Measurements from ENCODE around the gene DOCK2. TPM values are rescaled to one million over a fixed set of nuclear protein-coding genes. Genes with fewer than 3 reads are reported as not detected.

DOCK2 gene
- total RNA-seq, 1 donor from 2014 or later, result 108 TPM

DNA sequence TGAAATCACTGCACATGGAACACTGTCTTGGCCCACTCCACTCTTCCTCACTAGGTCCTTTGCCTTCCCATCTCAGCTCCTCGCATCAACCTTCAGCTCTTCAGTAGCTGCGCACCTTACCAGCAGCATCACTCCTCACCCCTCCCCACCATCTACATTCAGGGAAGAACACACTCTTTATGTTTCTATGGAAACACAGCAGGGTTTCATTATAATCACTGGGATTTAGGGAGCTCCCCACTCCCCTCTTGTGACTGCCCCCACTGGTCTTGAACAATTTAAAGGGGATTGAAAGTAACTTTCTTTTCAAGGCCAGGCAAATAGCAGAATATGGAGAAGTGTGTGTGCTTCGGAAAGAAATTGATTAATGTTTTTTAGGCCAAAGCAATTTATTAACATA lies 232.0 kb downstream of the DOCK2 start:
- Histone ChIP-seq H3K9me3 (no peaks in the 10 kb centered on the region), H3K4me1 (peaks cover 10% of the 10 kb centered on the region), H3K36me3 (no peaks in the 10 kb centered on the region), H3K27ac (no peak overlapping the region), H3K27me3 (ENCODE audit: low read depth) (no peaks in the 10 kb centered on the region), H3K4me3 (no peak overlapping the region)
- DNase-seq (no peak), ATAC-seq (no peak)
- TF ChIP-seq, protein P1, sequence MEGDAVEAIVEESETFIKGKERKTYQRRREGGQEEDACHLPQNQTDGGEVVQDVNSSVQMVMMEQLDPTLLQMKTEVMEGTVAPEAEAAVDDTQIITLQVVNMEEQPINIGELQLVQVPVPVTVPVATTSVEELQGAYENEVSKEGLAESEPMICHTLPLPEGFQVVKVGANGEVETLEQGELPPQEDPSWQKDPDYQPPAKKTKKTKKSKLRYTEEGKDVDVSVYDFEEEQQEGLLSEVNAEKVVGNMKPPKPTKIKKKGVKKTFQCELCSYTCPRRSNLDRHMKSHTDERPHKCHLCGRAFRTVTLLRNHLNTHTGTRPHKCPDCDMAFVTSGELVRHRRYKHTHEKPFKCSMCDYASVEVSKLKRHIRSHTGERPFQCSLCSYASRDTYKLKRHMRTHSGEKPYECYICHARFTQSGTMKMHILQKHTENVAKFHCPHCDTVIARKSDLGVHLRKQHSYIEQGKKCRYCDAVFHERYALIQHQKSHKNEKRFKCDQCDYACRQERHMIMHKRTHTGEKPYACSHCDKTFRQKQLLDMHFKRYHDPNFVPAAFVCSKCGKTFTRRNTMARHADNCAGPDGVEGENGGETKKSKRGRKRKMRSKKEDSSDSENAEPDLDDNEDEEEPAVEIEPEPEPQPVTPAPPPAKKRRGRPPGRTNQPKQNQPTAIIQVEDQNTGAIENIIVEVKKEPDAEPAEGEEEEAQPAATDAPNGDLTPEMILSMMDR (IDR thresholded peaks at IDR 0.05), result no peak
- intact Hi-C loops (cut with DNase I), result no loop called here

DNA sequence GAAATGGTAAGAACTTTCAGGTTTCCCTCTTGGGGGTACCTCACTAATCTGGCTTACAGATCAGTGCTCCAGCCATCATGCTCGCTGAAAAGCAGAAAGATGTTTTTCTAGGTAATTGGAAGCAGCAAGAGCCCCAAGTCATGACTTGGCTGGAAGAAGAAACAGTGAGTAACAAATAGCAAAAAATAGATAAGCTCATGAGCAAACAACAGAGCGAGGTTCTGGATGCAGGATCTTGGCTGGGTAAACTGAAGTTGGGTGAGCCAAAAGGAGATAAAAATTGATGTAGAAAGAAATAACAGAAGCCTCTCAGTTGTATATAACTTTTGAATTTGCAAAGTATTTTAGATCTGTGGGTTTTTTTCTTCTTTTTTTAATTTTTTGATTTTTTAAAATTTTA lies 233.1 kb downstream of the DOCK2 start:
- no peak overlapping the region for H3K4me3 ChIP-seq
- H3K4me1 ChIP-seq, result peaks cover 20% of the 10 kb centered on the region
- no peaks in the 10 kb centered on the region for H3K27me3 ChIP-seq (ENCODE audit: low read depth)
- TF ChIP-seq, protein P1 (IDR thresholded peaks at IDR 0.05), result no peak
- ATAC-seq, result no peak
- DNase-seq, result no peak
- intact Hi-C loops (cut with DNase I), result no loop called here
- H3K36me3 ChIP-seq, result no peaks in the 10 kb centered on the region
- H3K27ac ChIP-seq, result no peak overlapping the region
- H3K9me3 ChIP-seq, result no peaks in the 10 kb centered on the region

DNA sequence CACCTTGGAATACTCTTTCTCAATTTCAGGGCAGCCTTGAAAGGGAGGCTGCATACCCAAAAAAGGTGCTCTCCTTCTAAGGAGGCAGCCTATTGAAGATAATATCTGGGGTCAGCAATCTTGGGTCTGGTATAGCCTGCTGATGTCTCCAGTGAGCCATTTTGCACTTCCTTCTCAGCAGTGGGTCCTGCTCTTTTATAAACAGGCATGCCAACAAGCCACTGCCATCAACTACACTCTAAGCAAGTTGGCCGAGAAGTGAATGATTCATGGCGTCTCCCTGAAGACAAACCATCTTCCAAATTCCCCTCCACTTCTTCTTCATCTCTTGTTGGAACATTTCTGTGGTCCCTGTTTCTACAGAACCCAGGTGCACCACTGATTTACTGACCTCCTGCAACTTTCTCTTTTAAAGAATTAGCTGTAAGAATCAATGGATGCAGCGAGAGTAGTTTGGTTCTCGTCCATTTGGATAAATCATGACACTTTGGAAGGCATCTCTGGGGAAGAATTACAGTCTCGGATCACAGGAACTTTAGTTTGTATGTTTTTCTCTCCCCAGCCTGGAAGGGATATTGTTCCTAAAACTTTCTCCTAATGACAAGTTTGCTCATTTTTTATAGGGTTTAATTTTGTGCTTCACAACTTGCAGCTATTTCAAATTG lies 234.9 kb downstream of the DOCK2 start:
- ATAC-seq (no peak), DNase-seq (no peak)
- H3K4me3 ChIP-seq, result no peak overlapping the region
- H3K27me3 ChIP-seq (ENCODE audit: low read depth), result no peaks in the 10 kb centered on the region
- no peaks in the 10 kb centered on the region for H3K9me3 ChIP-seq
- no peak overlapping the region for H3K27ac ChIP-seq
- H3K4me1 ChIP-seq, result peaks cover 32% of the 10 kb centered on the region
- intact Hi-C loops (cut with DNase I), result no loop called here
- TF ChIP-seq, protein P1 (IDR thresholded peaks at IDR 0.05), result no peak
- no peaks in the 10 kb centered on the region for H3K36me3 ChIP-seq

DNA sequence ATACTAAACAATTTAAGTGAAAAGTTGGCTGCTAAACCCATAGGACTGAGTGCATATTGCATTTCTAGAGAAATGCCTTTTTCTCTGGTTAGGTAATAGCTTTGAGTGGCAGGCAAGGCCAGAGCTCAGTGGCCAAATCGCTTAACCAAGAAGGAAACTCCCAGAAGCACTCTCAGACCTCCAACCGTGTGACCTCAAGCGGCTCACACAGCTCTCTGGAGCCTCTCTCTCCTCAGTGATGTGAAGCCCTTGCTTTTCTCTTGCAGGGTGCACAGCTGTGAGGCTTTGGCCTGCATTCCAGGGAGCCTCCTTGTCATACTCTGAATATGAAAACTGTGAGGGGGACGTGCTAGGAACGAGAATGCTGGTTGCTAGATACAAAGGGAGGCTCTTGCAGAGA lies 236.6 kb downstream of the DOCK2 start:
- intact Hi-C loops (cut with DNase I), result no loop called here
- TF ChIP-seq, protein P1 (IDR thresholded peaks at IDR 0.05), result no peak
- Histone ChIP-seq H3K4me1 (peaks cover 32% of the 10 kb centered on the region), H3K4me3 (no peak overlapping the region), H3K27me3 (ENCODE audit: low read depth) (no peaks in the 10 kb centered on the region), H3K36me3 (no peaks in the 10 kb centered on the region), H3K27ac (no peak overlapping the region), H3K9me3 (no peaks in the 10 kb centered on the region)
- peak; percentile 54 to 79 for ATAC-seq
- no peak for DNase-seq

DNA sequence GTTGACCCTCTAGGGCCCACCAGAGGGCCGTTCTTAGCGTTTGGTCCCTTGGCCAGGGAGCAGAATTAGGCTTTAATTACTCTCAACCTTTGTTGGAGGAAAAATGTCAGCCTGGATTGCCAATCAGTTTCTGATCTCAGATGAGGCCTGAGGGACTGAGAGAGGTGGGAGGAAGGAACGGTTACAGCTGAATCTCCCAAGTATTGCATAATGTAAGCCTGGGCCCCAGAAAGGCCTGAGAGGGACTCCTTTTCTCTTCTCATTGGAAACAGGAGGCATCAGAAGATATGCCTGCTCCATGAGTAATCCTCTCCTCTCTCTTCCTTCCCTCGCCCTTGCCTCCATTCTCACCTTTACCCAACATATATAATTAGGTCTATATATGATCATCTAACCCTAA lies 237.5 kb downstream of the DOCK2 start:
- DNase-seq (no peak), ATAC-seq (peak; percentile 29 to 50)
- H3K36me3 ChIP-seq, result no peaks in the 10 kb centered on the region
- no peak overlapping the region for H3K27ac ChIP-seq
- intact Hi-C loops (cut with DNase I), result no loop called here
- TF ChIP-seq, protein P1 (IDR thresholded peaks at IDR 0.05), result no peak
- peaks cover 34% of the 10 kb centered on the region for H3K4me1 ChIP-seq
- H3K9me3 ChIP-seq, result no peaks in the 10 kb centered on the region
- H3K27me3 ChIP-seq (ENCODE audit: low read depth), result no peaks in the 10 kb centered on the region
- H3K4me3 ChIP-seq, result no peak overlapping the region
